OCI-LY1 (cell line): ENCODE data around the gene TNNT2.

Experiments used
- H2AFZ ChIP-seq: fragments of 200-600 bp; sonication (generic), shearing (Covaris generic); 2 replicates; pipeline ENCODE4 v1.6.0; 2014; ENCODE audit warnings: antibody characterized with exemption, mild to moderate bottlenecking, low read length
- H3F3A ChIP-seq: fragments of 200-600 bp; sonication (generic), shearing (Covaris generic); 2 replicates; pipeline ENCODE4 v1.6.0; 2014; ENCODE audit warnings: mild to moderate bottlenecking, antibody characterized with exemption, low read length, moderate library complexity; ENCODE audit not compliant: insufficient read depth
- H3K27ac ChIP-seq: fragments of 200-600 bp; sonication (generic); 2 replicates; pipeline ENCODE4 v1.5.1; 2014; ENCODE audit warnings: low read length, mixed run types, mild to moderate bottlenecking, low read depth; ENCODE audit not compliant: poor library complexity, severe bottlenecking
- H3K27me3 ChIP-seq: fragments of 200-600 bp; sonication (generic); 2 replicates; pipeline ENCODE4 v1.6.0; 2014; ENCODE audit warnings: antibody characterized with exemption, mild to moderate bottlenecking, low read length, moderate library complexity; ENCODE audit not compliant: insufficient read depth
- H3K36me3 ChIP-seq: fragments of 200-600 bp; sonication (generic); 2 replicates; pipeline ENCODE4 v1.6.1; 2014; ENCODE audit warnings: mild to moderate bottlenecking, antibody characterized with exemption, low read length, moderate library complexity, mixed read lengths; ENCODE audit not compliant: insufficient read depth
- H3K4me1 ChIP-seq: fragments of 200-600 bp; sonication (generic); 2 replicates; pipeline ENCODE4 v1.5.1; 2014; ENCODE audit warnings: mild to moderate bottlenecking, low read length, moderate library complexity; ENCODE audit not compliant: insufficient read depth, severe bottlenecking
- H3K4me2 ChIP-seq: fragments of 200-600 bp; sonication (generic), shearing (Covaris generic); 2 replicates; pipeline ENCODE4 v1.6.1; 2014; ENCODE audit warnings: low read length
- H3K4me3 ChIP-seq: fragments of 200-600 bp; sonication (generic); 2 replicates; pipeline ENCODE4 v1.5.1; 2014; ENCODE audit warnings: low read length, low read depth, mild to moderate bottlenecking, mixed read lengths; ENCODE audit not compliant: poor library complexity, severe bottlenecking
- H3K79me2 ChIP-seq: fragments of 200-600 bp; shearing (Covaris generic); 2 replicates; pipeline ENCODE4 v1.6.1; 2016; ENCODE audit warnings: mixed run types, low read length, mixed read lengths; ENCODE audit not compliant: insufficient read depth
- H3K9ac ChIP-seq: fragments of 200-600 bp; sonication (generic), shearing (Covaris generic); 2 replicates; pipeline ENCODE4 v1.6.1; 2014; ENCODE audit warnings: mild to moderate bottlenecking, low read length, mixed read lengths
- H3K9me2 ChIP-seq: fragments of 200-600 bp; sonication (generic), shearing (Covaris generic); 2 replicates; pipeline ENCODE4 v1.6.1; 2014; ENCODE audit warnings: low read depth, mild to moderate bottlenecking, low read length, mixed read lengths
- H3K9me3 ChIP-seq: fragments of 200-600 bp; shearing (Covaris generic); 2 replicates; pipeline ENCODE4 v1.6.1; 2014; ENCODE audit warnings: low read length, mixed read lengths
- H4K20me1 ChIP-seq: fragments of 200-600 bp; sonication (generic), shearing (Covaris generic); 2 replicates; pipeline ENCODE4 v1.6.0; 2016; ENCODE audit warnings: mild to moderate bottlenecking, low read length; ENCODE audit not compliant: insufficient read depth
- EZH2 ChIP-seq: fragments of 200-600 bp; sonication (generic), shearing (Covaris generic); IDR thresholded peaks from 2 replicates; pipeline ENCODE4 v1.8.0; 2017; ENCODE audit warnings: borderline replicate concordance, mixed run types, mild to moderate bottlenecking, antibody characterized with exemption, low read length, moderate library complexity, mixed read lengths
- TF ChIP-seq, protein P1 (sequence below): fragments of 200-600 bp; sonication (generic), shearing (Covaris generic); IDR thresholded peaks from 2 replicates; pipeline ENCODE4 v1.5.1; 2017; ENCODE audit warnings: mild to moderate bottlenecking, antibody characterized with exemption, low read length, moderate library complexity, mixed read lengths

TNNT2 gene

DNA sequence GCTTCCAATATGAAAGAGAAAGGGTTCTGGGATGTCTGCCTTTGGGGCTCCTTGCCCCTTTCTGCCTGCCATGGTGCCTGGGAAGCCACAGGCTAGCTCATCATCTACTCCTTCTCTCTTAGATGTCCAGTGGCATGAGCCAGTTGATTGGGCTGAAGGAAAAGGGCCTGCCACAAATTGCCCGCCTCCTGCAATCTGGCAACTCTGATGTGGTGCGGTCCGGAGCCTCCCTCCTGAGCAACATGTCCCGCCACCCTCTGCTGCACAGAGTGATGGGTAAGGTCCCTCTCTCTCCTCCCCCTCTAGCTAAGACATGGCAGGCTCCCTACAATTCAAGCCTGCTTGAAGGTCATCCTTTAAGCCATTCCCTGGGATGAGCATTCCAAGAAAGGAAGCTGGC is 53.2 kb downstream of the TNNT2 start:
- Histone ChIP-seq H3K79me2 (no peaks in the 10 kb centered on the region), H3K27me3 (no peaks in the 10 kb centered on the region)

DNA sequence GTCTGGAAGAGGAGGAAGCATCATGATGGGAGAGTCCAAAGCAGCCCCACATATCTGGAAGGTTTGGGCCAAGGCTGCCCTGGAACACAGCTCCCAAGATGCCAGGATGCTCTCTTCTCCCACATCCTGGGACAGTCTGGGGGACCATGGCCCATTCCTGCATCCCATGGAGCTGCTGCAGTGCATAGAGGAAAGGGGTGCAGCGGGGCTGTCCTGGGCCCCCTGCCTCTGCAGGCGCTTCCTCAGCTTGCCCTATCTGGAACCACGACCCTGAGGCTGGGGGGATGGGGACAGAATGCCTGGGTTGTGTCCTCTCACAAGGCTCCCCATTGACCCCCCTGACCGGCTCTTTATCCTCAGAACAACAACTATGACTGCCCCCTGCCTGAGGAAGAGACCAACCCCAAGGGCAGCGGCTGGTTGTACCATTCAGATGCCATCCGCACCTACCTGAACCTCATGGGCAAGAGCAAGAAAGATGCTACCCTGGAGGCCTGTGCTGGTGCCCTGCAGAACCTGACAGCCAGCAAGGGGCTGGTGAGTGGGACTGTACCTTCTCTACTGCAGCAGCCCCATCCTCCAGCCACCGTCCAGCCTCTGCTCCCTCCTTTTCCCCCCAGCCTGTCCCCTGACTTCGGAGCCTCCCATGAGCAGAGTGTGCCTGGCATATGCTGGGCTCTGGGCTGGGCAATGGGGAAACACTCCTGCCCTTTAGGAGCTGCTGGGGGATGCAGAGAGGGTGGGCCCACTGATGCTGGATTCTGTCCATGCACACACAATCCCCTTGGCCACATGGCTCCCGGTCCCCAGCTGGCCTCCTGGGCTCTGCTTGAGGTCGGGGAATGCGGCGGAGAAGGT is 54.6 kb downstream of the TNNT2 start:
- no peak overlapping the region for H3K4me2 ChIP-seq
- H3K27me3 ChIP-seq = no peaks in the 10 kb centered on the region
- H3K9me3 ChIP-seq = no peaks in the 10 kb centered on the region
- no peaks in the 10 kb centered on the region for H3K9me2 ChIP-seq
- H3K9ac ChIP-seq = no peak overlapping the region
- H3K36me3 ChIP-seq = no peaks in the 10 kb centered on the region
- no peaks in the 10 kb centered on the region for H3F3A ChIP-seq
- TF ChIP-seq EZH2 = no peak
- TF ChIP-seq, protein P1, sequence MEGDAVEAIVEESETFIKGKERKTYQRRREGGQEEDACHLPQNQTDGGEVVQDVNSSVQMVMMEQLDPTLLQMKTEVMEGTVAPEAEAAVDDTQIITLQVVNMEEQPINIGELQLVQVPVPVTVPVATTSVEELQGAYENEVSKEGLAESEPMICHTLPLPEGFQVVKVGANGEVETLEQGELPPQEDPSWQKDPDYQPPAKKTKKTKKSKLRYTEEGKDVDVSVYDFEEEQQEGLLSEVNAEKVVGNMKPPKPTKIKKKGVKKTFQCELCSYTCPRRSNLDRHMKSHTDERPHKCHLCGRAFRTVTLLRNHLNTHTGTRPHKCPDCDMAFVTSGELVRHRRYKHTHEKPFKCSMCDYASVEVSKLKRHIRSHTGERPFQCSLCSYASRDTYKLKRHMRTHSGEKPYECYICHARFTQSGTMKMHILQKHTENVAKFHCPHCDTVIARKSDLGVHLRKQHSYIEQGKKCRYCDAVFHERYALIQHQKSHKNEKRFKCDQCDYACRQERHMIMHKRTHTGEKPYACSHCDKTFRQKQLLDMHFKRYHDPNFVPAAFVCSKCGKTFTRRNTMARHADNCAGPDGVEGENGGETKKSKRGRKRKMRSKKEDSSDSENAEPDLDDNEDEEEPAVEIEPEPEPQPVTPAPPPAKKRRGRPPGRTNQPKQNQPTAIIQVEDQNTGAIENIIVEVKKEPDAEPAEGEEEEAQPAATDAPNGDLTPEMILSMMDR = no peak
- no peaks in the 10 kb centered on the region for H3K4me1 ChIP-seq
- no peak overlapping the region for H3K4me3 ChIP-seq
- no peaks in the 10 kb centered on the region for H3K79me2 ChIP-seq
- H2AFZ ChIP-seq = no peak overlapping the region
- H4K20me1 ChIP-seq = no peaks in the 10 kb centered on the region
- no peak overlapping the region for H3K27ac ChIP-seq

More for the DNA sequence above, 53.2 kb downstream of the TNNT2 start:
- Histone ChIP-seq H3K9me3 (no peaks in the 10 kb centered on the region), H3K9ac (no peak overlapping the region), H4K20me1 (no peaks in the 10 kb centered on the region), H3K4me3 (no peak overlapping the region), H3F3A (no peaks in the 10 kb centered on the region), H3K4me2 (no peak overlapping the region), H3K27ac (no peak overlapping the region), H3K4me1 (no peaks in the 10 kb centered on the region), H2AFZ (no peak overlapping the region), H3K36me3 (no peaks in the 10 kb centered on the region), H3K9me2 (no peaks in the 10 kb centered on the region)
- TF ChIP-seq, protein P1 = no peak
- no peak for TF ChIP-seq EZH2

DNA sequence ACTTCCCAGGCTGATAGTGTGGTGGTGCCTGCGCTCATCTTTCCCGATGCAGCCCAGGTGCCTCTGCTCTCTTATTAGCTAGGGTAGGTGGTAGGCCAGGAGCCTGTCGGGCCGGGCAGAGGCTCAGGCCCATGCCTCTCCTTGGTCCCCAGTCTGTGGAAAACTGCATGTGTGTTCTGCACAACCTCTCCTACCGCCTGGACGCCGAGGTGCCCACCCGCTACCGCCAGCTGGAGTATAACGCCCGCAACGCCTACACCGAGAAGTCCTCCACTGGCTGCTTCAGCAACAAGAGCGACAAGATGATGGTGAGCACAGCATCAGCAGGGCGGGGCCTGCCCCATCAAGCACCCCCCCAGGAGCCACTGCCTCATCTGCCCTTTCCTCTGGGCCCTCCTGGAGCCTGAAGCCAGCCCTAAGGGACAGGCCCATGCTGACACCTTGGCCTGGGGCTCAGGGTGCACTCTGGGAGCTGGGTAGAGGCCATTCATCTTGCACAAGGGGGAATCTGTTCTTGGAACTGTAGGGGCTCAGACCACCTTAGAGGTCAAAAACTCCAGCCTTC is 55.6 kb downstream of the TNNT2 start:
- no peaks in the 10 kb centered on the region for H4K20me1 ChIP-seq
- H2AFZ ChIP-seq = no peak overlapping the region
- no peaks in the 10 kb centered on the region for H3F3A ChIP-seq
- H3K79me2 ChIP-seq = no peaks in the 10 kb centered on the region
- no peaks in the 10 kb centered on the region for H3K27me3 ChIP-seq
- no peaks in the 10 kb centered on the region for H3K4me1 ChIP-seq
- no peaks in the 10 kb centered on the region for H3K36me3 ChIP-seq
- no peak overlapping the region for H3K4me3 ChIP-seq
- TF ChIP-seq, protein P1 = no peak
- no peak for TF ChIP-seq EZH2
- H3K9me3 ChIP-seq = no peaks in the 10 kb centered on the region
- no peak overlapping the region for H3K9ac ChIP-seq
- no peaks in the 10 kb centered on the region for H3K9me2 ChIP-seq
- no peak overlapping the region for H3K4me2 ChIP-seq
- H3K27ac ChIP-seq = no peak overlapping the region
